Measurements from ENCODE around the gene NATD1.

NATD1 gene

GRCh38 chr17:21275579-21276263, 22.5 kb upstream of the NATD1 start:
- peak; percentile 80 for DNase-seq (ENCODE audit: low spot score)

GRCh38 chr17:21275047-21275578, 21.9 kb upstream of the NATD1 start:
- no peak for DNase-seq (ENCODE audit: low spot score)

DNA sequence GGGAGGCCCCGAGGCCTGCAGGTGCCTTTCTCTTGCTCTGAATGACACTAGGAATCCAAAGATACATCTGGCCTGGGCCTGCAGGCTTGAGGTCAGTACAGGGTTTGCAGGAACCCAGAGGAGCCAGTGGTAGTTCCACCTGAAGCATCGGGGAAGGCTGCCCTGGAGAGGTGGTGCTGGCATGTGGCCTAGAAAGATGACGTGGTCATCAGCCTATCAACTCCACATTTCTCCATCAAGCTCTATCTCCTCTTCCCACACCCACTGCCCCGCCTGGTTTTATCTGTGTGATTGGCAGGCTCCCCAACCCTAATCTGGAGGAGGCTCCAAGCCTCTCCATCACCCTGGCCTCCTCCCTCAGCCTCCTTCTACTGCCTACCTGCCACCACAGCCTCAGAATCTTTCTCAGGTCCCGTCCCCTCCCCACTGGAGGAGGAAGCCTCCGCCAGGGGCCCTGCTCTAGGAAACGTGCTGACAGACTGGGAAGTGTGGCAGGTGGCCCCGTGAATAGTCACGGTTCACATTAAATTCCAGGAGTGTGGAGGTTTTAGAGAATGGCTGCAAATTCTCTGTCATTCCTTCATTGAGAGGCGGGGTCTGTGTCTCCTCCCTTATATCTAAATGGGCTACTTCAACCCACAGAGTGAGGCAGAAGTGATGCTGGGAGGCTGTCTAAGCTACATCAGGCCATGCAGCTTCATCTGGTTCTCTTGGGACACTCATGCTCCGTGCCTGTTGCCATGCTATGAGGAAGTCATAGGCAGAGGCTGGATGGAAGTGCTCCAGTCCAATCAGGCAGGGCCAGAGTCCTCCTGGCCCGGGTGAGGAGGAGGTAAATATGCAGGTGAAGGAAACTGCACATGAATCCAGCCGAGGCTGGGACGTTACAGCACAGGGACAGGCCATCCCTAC, 19.9 kb upstream of the NATD1 start:
- DNase-seq (ENCODE audit: low spot score), result no peak

DNA sequence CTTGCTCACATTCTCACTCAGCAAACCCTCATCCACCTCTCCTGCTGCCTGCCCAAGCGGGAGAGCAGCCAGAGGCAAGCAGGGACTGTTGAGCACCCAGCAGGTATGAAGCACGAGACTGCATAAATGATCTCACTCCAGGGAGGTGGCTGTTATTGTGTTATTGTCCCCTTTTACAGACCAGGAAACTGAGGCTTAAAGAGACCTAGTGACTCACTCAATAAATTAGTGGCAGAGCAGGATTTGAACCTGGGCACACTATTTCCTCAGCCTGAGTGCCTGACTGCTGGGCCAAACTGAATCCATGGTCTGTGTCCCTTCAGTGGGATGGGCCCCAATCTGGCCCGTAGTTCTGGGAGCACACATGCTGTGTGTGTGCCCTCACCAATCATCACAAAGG, 19.0 kb upstream of the NATD1 start:
- DNase-seq (ENCODE audit: low spot score), result no peak

DNA sequence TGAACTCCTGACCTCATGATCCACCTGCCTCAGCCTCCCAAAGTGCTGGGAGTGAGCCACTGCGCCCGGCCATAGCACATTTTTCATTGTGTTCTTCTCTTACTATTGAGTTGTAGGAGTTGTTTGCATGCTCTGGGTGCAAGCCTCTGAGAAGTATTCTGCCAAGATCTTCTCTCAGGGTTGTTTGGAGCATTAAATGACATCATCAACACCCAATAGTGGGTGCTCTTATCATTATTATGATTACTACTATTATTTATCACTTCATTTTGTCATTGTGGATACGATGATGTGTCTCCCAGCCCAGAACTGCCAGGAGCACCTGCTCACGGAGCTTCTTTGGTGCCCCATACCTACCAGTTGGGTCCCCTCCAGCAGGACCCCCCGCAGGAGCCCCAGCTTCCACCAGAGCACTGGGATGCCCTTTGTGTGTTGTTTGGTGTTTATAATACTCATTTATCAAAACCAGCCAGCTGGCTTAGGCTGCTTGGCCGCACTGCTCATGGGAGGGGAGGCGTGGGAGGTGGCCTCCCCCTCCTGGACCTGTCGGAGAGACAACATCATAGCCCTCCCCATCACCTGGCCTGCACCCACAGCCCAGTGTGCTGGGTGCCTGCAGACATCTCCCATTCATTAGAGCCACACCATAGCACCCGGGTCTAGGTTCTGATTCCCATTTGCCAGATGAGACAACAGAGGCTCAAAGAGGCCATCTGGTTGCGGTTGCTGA, 18.4 kb upstream of the NATD1 start:
- no peak for DNase-seq (ENCODE audit: low spot score)

GRCh38 chr17:21269394-21269793, 16.2 kb upstream of the NATD1 start:
- no peak for DNase-seq (ENCODE audit: low spot score)

DNA sequence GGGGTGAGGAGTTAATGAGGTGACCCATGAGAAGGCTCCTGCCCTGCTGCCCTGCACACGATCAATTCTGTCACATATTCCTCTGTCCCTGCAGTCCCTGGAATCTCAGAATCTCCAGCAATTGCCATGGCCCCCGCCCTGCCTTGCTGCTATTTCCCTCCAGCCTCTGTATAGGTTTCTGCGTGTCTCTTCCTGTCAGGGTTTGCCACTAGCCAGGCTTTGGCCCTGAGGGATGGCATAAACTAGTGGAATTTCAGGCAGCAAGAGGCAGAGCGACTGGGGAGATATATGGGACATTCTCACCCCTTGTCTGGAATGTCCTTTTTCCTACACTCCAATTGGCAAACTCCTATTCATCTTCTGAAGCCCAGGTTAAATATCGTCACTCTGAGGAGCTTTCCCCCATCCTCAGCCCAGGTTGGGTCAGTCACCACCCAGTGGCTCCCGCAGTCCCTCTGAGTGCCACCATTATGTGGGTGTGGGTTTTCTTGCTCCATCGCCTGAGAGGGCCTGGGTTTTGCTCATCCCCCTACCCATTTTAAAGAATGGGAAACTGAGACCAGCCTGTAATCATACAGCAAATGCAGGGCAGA, 15.5 kb upstream of the NATD1 start:
- DNase-seq (ENCODE audit: low spot score), result no peak

DNA sequence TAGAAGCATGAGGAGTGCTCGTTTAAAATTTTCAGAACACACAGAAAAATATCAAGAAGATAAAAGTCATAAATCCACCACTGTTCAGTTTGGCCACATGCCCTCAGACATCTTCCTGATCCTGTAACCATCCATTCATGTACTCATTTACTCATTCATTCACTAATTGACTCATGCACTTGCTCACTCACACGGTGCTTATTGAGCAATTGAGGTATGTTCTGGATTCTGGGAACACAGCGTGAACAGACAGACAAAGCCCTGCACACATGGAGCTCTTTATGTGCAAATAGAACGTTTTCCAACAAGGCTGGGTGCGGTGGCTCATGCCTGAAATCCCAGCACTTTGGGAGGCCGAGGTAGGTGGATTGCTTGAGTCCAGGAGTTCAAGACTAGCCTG, 10.2 kb upstream of the NATD1 start:
- DNase-seq (ENCODE audit: low spot score), result no peak

- no peak for DNase-seq (ENCODE audit: low spot score)
These were observed 9.2 kb upstream of the NATD1 start for GRCh38 chr17:21262259-21262993.

GRCh38 chr17:21258593-21258992, 5.4 kb upstream of the NATD1 start:
- DNase-seq (ENCODE audit: low spot score), result no peak

DNA sequence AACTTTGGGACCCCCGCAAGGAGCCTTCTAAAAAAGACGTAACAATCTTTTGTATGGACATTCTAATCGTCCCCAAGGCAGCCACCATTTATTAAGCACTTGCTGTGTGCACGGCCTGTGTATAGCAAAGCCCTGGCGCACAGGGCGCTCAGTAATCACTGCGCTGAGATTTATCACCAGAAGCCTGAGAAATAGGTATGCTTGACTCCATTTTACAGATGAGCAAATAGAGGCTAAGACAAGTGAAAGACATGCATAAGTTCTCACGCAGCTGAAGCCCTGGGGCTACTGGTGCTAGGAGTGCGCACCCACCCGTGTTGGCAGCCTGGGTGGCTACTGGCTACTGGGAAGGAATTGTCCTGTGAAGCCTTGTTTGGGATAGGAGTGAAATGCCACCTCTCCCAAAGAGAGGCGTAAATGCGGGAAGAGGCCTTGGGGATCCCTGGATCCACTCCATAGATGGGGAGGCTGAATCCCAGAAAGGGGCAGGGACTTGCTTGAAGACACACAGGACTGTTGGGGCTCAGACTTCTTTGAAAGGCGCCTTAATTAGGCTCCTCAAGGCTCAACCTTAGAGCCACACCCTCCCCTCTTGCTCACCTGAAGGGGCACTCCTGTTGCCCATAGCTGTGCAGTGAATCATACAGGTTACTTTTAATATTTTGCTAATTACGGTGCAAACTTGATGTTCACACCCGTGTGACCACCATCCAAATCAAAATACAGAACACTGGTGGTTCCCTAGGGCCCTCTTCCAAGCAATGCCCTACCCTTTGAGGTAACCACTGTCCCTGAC, 634 bp upstream of the NATD1 start:
- DNase-seq (ENCODE audit: low spot score), result peak; percentile 22

GRCh38 chr17:21252289-21252795, 868 bp downstream of the NATD1 start:
- no peak for DNase-seq (ENCODE audit: low spot score)

GRCh38 chr17:21251337-21252010, 1.7 kb downstream of the NATD1 start:
- no peak for DNase-seq (ENCODE audit: low spot score)

- DNase-seq (ENCODE audit: low spot score), result no peak
These were observed 2.4 kb downstream of the NATD1 start for GRCh38 chr17:21250854-21251253.

- DNase-seq (ENCODE audit: low spot score), result no peak
These were observed 3.1 kb downstream of the NATD1 start for GRCh38 chr17:21249920-21250703.

GRCh38 chr17:21249086-21249795, 4.0 kb downstream of the NATD1 start:
- no peak for DNase-seq (ENCODE audit: low spot score)

GRCh38 chr17:21248500-21248899, 4.7 kb downstream of the NATD1 start:
- no peak for DNase-seq (ENCODE audit: low spot score)

- no peak for DNase-seq (ENCODE audit: low spot score)
These were observed 5.5 kb downstream of the NATD1 start for GRCh38 chr17:21247552-21248258.
